Fibroblast of skin of right quadriceps (primary cell): ENCODE data around the gene ZBTB44.
"Not testable (repeated sequence)": the region's sequence is repeated elsewhere in the genome, so short reads cannot be mapped to it uniquely, and the experiment has no call there.

Source experiments
- DNase-seq: peaks from one replicate; pipeline ENCODE4 v3.0.0-alpha.2; 2013

Gene ZBTB44, protein sequence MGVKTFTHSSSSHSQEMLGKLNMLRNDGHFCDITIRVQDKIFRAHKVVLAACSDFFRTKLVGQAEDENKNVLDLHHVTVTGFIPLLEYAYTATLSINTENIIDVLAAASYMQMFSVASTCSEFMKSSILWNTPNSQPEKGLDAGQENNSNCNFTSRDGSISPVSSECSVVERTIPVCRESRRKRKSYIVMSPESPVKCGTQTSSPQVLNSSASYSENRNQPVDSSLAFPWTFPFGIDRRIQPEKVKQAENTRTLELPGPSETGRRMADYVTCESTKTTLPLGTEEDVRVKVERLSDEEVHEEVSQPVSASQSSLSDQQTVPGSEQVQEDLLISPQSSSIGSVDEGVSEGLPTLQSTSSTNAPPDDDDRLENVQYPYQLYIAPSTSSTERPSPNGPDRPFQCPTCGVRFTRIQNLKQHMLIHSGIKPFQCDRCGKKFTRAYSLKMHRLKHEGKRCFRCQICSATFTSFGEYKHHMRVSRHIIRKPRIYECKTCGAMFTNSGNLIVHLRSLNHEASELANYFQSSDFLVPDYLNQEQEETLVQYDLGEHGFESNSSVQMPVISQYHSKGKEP

DNA sequence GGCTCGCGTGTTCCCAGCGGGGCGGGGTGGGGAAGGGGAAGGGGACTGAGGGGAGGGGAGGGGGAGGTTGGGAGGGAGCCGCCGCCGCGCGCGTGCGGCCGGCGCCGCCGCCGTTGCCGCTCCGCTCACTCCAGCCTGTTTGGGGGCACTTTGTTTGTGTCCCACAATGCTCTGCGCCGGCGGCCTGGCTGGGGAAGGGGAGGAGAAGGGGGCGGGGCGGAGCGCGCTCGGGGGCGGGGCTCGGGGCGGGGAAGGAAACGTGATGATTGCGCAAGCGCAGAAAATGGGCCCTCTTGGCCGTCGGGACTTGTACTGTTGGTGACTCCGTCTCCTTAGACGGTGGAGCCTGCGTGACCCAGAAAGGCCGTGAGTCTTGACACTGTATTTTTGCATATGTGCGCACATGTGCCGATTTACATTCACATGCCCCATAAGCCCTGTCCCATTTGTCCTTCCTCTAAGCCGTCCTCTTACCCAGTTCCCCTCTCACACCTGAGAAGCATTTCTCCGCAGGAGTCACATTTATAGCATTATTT, at the start of gene ZBTB44:
TSS of gene ZBTB44 (minus strand) at position 168 of the 536 bp plus-strand sequence. CDS start 53,044 bp downstream, outside the sequence.
- DNase-seq = peak; percentile 90

DNA sequence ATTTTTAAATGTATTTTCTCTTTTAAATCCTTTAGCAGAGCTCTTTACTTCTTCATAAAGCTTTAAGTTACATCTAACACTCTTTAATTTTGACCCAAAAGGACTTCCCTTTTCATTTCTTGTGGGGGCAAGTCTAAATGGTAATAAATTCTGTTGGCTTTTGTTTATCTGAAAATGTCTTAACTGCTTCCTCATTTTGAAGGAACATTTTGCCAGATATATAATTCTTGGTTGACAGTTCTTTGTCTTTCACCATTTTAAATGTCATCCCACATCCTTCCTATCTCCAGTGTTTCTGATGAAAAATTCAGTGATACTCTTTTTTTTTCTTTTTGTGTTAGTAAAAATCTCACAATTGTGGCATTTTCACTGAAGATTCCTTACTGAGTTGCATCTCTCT, 44.7 kb upstream of the ZBTB44 start:
- DNase-seq = no peak

DNA sequence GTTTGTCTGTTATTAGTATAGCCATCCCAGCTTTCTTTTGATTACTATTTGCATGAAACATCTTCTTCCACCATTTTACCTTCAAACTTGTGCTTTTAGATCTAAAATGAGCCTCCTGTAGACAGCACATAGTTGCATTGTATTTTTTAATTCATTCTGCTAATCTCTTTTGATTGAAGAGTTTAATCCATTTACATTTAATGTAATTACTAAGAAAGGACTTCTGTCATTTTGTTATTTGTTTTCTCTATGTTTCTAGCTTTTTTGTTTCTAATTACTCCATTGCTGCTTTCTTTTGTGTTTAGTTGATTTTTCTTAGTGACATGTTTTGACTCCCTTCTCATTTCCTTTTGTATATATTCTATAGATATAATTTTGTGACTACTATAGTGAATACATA, 43.7 kb upstream of the ZBTB44 start:
- no peak for DNase-seq

DNA sequence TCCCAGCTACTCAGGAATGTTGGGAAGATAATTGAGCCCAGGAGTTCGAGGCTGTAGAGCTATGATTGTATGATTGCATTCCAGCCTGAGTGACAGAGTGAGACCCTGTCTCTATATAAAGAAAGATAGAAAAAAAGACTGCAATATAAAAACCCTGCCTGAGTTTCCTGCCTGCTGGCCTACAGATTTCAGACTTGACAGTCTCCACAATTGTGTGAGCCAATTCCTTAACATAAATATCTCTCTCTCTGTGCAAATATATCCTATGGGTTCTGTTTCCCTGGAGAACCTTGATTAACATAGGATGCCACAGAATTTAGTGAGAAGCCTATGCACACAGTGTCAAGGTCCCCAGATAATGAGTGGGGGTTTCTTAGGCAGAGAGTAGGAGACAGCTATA, 32.5 kb upstream of the ZBTB44 start:
- no peak for DNase-seq

DNA sequence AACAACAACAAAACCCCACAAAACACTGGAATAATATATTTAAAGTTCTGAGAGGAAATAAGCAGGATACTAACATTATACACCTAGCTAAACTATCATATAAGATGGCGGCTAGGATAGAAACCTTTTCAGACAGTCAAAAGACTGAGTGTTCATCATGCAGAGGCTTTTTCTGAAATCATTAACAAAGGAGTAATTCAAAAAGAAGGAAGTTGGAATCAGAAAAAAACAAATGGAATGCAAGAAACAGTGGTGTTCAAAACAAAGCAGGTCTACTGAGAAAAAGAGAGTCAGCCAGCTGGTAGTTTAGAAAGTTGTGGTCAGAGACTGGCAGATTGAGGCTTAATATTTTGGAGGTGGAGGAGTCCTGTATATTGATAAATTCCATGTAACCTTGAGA, 30.1 kb upstream of the ZBTB44 start:
- no peak for DNase-seq

DNA sequence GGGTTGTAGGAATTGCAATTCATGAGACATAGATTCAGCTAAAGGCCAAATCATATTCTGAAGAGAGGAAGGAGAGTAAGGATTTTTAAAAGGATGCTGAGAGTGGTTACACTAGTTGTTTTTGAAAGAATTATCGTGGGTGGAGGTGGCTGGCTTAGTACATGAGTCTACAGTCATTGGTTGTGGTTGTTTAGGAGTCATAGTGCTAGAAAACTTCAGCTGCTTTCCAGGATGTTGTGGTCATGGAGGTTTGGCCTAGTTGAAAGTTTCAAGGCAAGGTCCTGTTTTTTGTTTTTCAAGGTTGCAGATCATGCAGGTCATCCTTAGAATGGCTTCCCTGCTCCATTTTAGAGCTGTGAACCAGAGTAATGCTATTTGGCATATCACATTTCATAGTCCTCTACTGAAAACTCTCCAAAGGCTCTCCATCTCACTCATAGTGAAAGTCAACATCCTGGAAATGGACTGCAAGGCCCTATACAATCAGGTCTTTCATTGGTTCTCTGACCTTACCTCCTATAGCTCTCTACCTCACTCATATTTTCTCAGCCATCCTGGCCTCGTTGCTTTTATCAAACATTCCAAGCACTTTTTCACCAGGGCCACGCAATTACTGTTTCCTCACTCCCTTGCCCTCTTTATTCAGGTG, 26.1 kb upstream of the ZBTB44 start:
- DNase-seq = no peak

DNA sequence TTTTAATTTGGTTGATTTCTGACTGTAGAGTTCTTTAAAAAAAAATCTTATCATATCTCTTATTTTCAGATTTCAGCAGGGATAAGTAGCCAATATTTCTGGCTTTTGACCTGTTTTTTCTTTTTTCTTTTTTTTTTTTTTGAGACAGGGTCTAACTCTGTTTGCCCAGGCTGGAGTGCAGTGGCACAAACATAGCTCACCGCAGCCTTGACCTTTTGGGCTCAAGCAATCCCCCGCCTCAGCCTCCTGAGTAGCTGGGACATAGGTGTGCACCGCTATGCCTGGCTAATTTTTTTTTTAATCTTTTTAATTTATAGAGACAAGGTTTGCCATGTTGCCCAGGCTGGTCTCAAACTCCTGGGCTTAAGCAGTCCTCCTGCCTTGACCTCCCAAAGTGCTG, 23.9 kb upstream of the ZBTB44 start:
- DNase-seq = no peak

DNA sequence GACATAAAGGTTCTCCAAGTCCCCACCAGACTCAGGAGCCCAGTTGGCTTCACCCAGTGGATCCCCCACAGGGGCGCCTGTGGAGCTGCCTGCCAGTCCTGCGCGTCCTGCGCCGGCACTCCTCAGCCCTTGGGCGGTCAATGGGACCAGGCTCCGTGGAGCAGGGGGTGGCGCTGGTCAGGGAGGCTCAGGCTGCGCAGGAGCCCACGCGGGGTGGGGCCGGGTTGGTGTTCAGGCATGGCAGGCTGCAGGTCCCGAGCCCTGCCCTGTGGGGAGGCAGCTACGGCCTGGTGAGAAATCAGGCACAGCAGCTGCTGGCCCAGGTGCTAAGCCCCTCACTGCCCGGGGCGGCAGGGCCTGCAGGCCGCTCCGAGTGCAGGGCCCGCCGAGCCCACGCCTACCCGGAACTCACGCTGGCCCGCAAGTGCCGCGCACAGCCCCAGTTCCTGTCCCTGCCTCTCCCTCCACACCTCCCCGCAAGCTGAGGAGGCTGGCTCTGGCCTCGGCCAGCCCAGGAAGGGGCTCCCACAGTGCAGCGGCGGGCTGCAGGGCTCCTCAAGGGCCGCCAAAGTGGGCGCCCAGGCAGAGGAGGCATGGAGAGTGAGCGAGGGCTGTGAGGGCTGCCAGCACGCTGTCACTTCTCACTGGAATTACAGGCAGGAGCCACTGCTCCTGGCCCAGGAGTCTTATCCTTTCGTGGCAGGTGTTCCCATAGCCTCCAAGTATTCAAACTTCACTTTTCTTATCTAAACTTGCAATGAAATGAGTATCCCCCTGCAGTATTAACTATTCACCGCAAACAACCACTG, 22.8 kb upstream of the ZBTB44 start:
- no peak for DNase-seq

DNA sequence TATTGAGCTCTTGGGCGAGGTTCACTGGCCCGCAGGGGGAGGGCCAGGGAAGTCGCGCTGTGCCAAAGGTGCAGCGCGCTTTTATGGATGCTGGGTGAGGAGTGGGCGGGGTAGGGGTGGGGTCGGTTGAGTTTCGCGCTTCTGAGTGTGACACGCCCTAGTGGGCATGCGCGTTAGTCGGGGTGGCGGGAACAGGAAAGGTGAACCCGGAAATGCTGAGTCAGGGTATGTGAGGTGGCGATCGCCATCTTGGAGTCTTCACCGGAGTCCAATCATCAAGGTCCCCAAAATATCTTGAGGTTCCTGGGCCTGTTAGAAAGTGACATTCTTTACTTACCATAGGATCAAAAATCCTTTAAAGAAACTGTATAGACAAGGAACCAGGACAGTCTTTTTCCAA, 16.7 kb upstream of the ZBTB44 start:
- not testable (repeated sequence) for DNase-seq

DNA sequence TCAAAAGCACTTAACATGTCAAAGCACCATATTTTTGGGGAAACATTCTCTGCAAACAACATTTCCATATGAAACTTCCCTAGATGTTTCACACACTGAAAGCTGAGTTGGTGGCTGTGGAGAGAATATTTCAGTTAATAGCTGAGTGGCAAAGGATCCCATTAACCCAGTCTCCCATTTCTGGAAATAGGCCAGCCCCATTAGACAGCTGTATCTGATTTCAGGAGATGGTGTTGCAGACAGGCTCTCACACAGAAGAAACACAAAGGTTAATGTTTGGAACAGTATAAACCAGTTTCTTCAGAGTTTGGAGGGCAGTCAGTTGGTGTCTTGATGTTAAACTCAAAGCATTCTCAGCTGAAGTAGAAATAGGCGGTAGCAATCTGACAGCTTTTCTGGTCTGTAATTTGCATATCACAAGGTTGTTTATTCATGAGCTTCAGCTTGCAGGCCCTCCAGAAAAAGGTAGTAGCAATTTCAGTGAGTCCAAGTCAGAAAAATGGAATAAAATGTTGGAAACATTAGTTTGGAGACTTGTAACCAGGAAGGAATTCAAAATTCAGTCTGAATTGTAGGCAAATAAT, 15.5 kb upstream of the ZBTB44 start:
- DNase-seq = no peak

DNA sequence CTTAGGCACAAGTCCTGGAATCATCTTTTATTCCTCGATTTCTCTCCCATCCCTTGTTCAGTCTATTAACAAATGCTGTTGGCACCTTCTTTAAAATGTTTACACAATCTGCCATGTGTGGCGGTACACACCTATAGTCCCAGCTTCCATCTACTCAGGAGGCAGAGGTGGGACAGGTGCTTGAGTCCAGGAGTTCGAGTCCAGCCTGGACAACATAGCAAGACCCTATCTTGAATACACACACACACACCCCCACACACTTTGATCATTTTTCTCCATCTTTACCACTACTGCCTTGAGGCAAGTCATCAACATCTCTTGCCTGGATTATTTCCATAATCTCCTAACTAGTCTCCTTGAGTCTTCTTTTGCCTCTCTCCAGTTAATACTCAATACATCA, 13.7 kb upstream of the ZBTB44 start:
- DNase-seq = no peak

DNA sequence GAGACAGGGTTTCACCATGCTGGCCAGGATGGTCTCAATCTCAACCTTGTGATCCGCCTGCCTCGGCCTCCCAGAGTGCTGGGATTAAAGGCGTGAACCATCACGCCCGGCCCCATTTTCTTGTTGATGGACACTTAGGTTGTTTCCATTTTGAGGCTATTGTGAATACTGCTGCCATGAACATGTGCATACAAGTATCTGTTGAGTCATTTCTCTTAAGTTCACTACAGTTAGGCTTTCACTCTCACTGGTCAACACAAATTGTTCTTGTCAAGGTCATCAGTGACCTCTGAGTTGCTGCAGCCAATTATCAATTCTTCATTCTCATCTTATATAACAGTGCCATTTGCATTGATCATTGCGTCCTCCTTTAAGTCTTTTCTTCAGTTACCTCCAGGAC, 13.0 kb upstream of the ZBTB44 start:
- DNase-seq = no peak

DNA sequence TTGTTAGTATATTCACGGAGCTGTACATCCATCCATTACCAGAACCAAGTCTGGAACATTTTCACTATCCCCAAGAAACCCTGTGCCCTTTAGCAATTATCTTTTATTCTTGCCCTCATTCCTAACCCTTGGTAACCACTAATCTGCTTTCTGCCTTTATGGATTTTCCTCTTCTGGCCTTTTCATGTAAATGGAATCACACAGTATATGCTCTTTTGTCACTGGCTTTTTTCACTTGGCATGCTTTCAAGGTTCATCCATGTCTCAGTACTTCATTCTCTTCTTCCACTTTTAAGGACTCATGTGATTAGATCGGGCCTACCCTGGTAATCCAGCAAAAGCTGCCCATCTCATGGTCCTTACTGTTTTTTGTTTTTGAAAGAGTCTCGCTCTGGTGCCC, 11.0 kb upstream of the ZBTB44 start:
- no peak for DNase-seq

DNA sequence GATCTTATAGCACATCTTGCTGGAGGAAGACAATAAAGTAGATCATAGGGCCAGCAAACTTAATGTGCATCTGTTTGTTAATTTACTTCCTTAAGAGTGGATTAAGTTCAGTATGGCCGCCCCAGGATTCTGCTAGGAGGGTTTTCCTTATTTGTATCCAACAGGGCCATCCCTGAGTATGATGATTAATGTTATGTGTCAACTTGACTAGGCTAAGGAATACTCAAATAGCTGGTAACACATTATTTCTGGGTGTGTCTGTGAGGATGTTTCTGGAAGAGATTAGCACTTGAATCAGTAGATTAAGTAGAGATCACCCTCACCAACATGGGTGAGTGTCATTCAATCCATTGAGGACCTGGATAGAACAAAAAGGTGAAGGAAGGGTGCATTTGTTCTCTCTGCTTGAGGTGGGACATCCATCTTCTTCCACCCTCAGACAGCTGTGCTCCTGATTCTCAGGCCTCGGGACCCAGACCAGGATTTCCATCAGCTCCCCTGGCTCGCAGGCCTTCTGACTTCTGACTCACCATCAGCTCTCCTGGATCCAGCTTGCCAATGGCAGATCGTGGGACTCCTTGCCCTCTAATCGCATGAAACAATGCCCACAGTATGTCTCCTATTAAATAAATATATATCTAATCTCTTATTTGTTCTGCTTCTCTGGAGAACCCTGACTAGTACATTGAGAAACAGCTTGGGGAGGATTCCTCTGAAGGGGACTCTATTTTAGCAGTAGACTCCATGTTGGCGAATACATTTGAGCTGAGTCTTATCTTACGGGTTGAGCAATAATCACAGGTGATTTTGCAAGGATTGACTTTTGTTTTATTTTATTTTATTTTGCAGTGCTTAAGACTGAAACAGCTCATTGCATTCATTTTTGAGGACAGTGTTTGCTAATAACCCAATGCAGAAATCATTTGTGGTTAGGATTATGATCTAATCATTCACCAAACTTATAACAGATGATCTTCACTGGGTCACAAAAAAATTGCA, 9.0 kb upstream of the ZBTB44 start:
- DNase-seq = peak; percentile 53

DNA sequence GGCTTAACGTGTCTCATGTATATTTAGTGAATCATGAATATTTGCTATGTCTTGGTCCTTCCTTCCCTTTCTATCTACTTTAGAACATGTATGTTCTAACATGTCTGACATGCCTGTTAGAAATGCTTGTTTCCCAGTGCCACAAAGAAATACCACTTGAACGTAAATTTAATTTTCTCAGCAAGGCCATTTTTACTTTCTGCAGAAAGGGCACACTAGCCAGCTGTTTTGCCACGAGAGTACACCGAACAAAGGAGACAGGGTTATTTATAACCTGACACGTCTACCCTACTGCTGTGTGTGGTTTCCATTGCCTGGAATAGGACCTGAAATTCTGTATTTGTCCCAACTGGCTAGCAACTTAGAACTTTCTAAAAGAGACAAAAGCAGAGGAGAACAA, 7.4 kb upstream of the ZBTB44 start:
- DNase-seq = no peak

DNA sequence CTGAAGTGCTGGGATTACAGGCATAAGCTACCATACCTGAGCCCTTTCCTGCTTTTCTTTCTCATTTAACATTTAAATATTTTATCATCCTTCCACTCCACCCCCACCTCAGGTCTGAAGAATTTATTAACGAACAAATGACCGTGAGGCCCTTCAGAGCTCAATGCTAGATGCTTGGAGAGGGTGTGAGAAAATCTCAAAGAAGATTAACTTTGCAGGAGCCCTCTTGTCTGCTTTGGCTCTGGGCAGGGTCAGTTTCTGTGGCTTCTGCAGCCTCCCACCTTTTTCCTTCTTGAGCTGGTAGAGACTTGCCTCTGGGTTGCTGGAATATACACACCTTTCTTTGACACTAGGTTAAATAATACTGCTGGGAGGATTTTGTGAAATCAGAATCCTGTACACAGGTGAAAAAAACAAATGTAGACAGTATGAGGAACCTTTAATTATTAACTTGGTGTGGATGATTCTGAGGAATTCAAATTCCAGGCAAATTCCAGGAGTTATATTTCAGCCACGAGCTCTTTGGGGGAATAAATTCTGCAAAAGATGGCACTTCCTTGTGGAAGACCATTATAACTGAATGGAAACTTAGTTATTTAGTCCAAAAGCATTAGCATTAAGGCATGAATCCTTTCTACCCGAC, 3.4 kb upstream of the ZBTB44 start:
- DNase-seq = no peak

DNA sequence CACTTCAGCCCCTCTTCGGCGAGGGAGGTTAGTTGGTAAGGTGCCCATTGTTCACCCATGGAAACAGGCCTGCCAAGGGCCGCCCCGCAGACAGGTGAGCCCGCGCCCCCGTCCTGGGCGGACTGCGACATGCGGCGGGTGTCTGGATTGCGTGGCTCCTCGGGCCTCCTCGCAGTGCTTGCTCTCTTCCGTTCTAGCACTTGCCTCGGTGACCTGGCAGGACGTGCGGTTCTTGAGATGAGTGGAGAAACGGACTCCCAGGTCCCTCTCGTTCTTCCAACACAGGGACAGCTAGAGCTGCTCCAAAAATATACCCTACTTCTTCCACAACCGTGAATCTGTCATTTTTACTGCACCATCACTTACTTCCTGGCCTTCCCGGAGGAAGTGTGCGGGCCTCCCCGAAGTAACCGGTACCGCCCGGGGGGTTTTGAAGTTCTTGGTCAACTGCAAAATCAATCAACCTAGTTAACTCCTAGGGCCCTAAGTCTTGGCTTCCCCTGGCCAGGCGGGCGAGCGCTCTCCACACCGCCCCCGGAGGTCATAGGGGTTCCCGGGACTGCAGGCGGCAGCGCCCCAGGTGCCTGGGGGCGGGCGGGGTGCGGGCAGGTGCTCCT, 745 bp upstream of the ZBTB44 start:
- DNase-seq = no peak

DNA sequence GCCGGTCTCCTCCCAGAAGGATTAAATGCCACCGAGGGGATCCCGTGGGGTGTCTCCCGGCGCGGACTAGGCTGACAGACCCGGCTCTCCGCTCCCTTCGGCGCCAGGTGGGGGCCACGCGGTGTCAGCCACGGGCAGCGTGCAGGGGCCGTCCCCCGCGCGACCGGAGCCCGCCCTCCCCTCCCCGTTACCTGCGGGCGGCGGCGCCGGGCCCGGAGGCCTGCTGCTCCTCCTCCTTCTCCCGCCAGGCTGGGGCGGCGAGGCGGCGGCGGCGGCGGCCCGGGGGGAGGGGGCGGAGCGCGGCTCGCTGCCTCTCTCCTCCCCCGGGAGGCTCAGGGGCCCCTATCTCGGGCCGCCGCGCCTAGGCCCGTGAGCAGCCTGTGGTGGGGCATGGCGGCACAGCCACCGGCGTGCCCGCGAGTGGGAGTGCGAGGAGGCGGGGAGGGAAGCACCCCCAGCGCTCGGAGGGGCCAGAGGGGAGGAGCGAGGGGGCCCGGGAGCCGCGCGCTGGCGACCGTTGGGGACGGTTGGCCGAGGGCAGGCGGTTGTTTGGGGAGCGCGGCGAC, 450 bp downstream of the ZBTB44 start:
- peak; percentile 53 for DNase-seq

DNA sequence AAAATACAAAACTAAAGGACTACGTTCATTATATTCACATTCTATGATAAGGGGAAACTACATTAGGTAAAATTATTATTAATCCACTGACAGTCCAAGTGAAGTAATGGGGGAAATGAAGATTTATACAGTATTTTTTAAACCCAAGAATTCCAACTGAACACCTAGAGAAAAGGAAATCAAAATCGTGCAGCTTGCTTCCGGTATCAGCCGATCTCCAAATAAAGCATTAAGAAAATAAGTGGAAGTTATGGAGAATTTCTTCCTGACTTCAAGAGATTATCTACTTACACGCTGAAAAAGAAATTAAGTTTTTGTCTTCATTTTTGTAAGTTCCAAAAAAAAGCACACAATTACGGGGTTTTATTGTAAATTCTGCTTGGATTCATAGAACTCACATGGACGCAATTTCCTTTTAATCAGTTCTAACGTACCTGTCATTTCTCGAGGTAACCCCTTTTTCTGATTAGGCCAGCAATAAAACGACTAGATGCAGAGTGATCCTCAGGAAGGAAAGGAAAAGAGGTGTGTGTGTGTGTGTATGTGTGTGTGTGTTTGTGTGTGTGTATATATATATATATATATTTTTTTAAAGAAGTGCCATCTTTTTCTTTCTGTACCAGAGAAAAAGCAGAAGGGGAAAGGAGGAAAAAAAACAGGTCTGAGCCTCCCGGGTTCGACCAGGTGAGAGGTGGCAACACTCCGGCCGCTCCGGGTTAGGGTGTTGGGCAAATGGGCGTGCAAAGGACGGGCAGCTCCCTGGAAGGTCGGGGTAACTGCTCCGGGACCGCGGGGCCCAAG, 1.1 kb downstream of the ZBTB44 start:
- no peak for DNase-seq
